ENCODE measurements around the gene MYO15A.

GRCh38 chr17:18182110-18182977, 73.8 kb downstream of the MYO15A start:
- TF ChIP-seq, protein P1, sequence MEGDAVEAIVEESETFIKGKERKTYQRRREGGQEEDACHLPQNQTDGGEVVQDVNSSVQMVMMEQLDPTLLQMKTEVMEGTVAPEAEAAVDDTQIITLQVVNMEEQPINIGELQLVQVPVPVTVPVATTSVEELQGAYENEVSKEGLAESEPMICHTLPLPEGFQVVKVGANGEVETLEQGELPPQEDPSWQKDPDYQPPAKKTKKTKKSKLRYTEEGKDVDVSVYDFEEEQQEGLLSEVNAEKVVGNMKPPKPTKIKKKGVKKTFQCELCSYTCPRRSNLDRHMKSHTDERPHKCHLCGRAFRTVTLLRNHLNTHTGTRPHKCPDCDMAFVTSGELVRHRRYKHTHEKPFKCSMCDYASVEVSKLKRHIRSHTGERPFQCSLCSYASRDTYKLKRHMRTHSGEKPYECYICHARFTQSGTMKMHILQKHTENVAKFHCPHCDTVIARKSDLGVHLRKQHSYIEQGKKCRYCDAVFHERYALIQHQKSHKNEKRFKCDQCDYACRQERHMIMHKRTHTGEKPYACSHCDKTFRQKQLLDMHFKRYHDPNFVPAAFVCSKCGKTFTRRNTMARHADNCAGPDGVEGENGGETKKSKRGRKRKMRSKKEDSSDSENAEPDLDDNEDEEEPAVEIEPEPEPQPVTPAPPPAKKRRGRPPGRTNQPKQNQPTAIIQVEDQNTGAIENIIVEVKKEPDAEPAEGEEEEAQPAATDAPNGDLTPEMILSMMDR (IDR thresholded peaks at IDR 0.05), result no peak
- no peak for TF ChIP-seq POLR2A (IDR thresholded peaks at IDR 0.05)
